Activated CD4-positive, alpha-beta T cell treated with anti-CD3 and anti-CD28 coated beads, Interleukin-2, amount 10 ng/mL, durations not matched to agents 7 days and 5 days (primary cell): ENCODE measurements around the gene RPL22. TPM values are rescaled to one million over a fixed set of nuclear protein-coding genes. Genes with fewer than 3 reads are reported as not detected.

Experiments
- CTCF ChIA-PET: fragments of 350-600 bp; sonication (Branson Sonifier 250); formaldehyde crosslinking; loops from one replicate; lab custom pipeline; 2021; ENCODE audit warnings: antibody characterized with exemption; lab: Charles Lee
- POLR2A ChIA-PET: fragments of 350-600 bp; sonication (Branson Sonifier 250); formaldehyde crosslinking; loops from one replicate; lab custom pipeline; 2021; ENCODE audit warnings: antibody characterized with exemption; lab: Charles Lee
- DNase-seq: peaks from one replicate; pipeline ENCODE4 v3.0.0-alpha.2; 2020
- H3K27ac Mint-ChIP-seq: one replicate; pipeline ENCODE4 v1.8.0; 2021; ENCODE audit warnings: mild to moderate bottlenecking, moderate library complexity, mixed read lengths
- H3K27me3 Mint-ChIP-seq: one replicate; pipeline ENCODE4 v1.8.0; 2021; ENCODE audit warnings: mixed read lengths
- H3K36me3 Mint-ChIP-seq: one replicate; pipeline ENCODE4 v1.8.0; 2021; ENCODE audit warnings: low read depth, mixed read lengths
- H3K4me1 Mint-ChIP-seq: one replicate; pipeline ENCODE4 v1.8.0; 2021; ENCODE audit warnings: mixed read lengths
- H3K4me3 Mint-ChIP-seq: one replicate; pipeline ENCODE4 v1.8.0; 2021; ENCODE audit warnings: mild to moderate bottlenecking, moderate library complexity, mixed read lengths
- H3K9me3 Mint-ChIP-seq: one replicate; pipeline ENCODE4 v1.8.0; 2021; ENCODE audit warnings: mixed read lengths
- total RNA-seq, 2 experiments: library from RNA; stranded (reverse); gene quantifications; one replicate each; pipeline ENCODE4 v1.2.3, GENCODE V29; 2021

The RPL22 gene
- total RNA-seq, 2 experiments from 2014 or later = 328 to 370 TPM

GRCh38 chr1:6241887-6242740 is 42.7 kb upstream of the RPL22 start:
- DNase-seq = no peak
- peaks cover 24% of the 10 kb centered on the region for H3K4me1 Mint-ChIP-seq
- peaks cover 55% of the 10 kb centered on the region for H3K27me3 Mint-ChIP-seq
- H3K36me3 Mint-ChIP-seq = no peaks in the 10 kb centered on the region
- POLR2A ChIA-PET = interaction anchor here (0.5 kb wide), 1 partner anchor 58 kb away, joined by 3 read pairs; no protein-coding TSS in a partner anchor
- CTCF ChIA-PET = interaction anchor here (1.4 to 1.7 kb wide), 2 partner anchors 34 to 163 kb away, joined by 3 read pairs; no protein-coding TSS in a partner anchor
- no peak overlapping the region for H3K27ac Mint-ChIP-seq
- H3K4me3 Mint-ChIP-seq = no peak overlapping the region
- H3K9me3 Mint-ChIP-seq = no peaks in the 10 kb centered on the region

- Mint-ChIP-seq H3K27me3 (peaks cover 47% of the 10 kb centered on the region), H3K27ac (no peak overlapping the region), H3K36me3 (no peaks in the 10 kb centered on the region), H3K4me3 (no peak overlapping the region), H3K4me1 (peaks cover 16% of the 10 kb centered on the region), H3K9me3 (no peaks in the 10 kb centered on the region)
- ChIA-PET CTCF (interaction anchor here (1.4 to 1.7 kb wide), 2 partner anchors 33 to 164 kb away, joined by 3 read pairs; no protein-coding TSS in a partner anchor), POLR2A (no interaction called here)
- DNase-seq = no peak
These were observed 41.9 kb upstream of the RPL22 start for GRCh38 chr1:6241107-6241886.

GRCh38 chr1:6239950-6240768 is 40.8 kb upstream of the RPL22 start:
- ChIA-PET POLR2A (interaction anchor here (0.6 to 0.7 kb wide), 2 partner anchors 206 to 233 kb away, joined by 3 to 4 read pairs; no protein-coding TSS in a partner anchor), CTCF (interaction anchor here (0.7 to 1.4 kb wide), 2 partner anchors 36 to 236 kb away, joined by 4 to 5 read pairs; no protein-coding TSS in a partner anchor)
- H3K27ac Mint-ChIP-seq = no peak overlapping the region
- peaks cover 46% of the 10 kb centered on the region for H3K27me3 Mint-ChIP-seq
- H3K4me3 Mint-ChIP-seq = no peak overlapping the region
- no peak for DNase-seq
- H3K9me3 Mint-ChIP-seq = no peaks in the 10 kb centered on the region
- H3K36me3 Mint-ChIP-seq = no peaks in the 10 kb centered on the region
- peaks cover 15% of the 10 kb centered on the region for H3K4me1 Mint-ChIP-seq

GRCh38 chr1:6239213-6239752 is 39.9 kb upstream of the RPL22 start:
- Mint-ChIP-seq H3K27ac (no peak overlapping the region), H3K36me3 (no peaks in the 10 kb centered on the region), H3K4me3 (no peak overlapping the region), H3K4me1 (peaks cover 23% of the 10 kb centered on the region), H3K27me3 (peaks cover 42% of the 10 kb centered on the region), H3K9me3 (no peaks in the 10 kb centered on the region)
- POLR2A ChIA-PET = no interaction called here
- CTCF ChIA-PET = interaction anchor here (0.7 to 5.4 kb wide), 4 partner anchors 7 to 237 kb away, joined by 3 to 43 read pairs (median 4); no protein-coding TSS in a partner anchor
- DNase-seq = no peak

- ChIA-PET POLR2A (no interaction called here), CTCF (interaction anchor here (0.6 to 5.4 kb wide), 4 partner anchors 10 to 546 kb away, joined by 3 to 43 read pairs (median 4); no protein-coding TSS in a partner anchor)
- DNase-seq = no peak
- H3K4me3 Mint-ChIP-seq = peak overlapping the region; percentile 40
- H3K27ac Mint-ChIP-seq = peak overlapping the region; percentile 64
- peaks cover 37% of the 10 kb centered on the region for H3K4me1 Mint-ChIP-seq
- H3K27me3 Mint-ChIP-seq = peaks cover 29% of the 10 kb centered on the region
- peaks cover 9% of the 10 kb centered on the region for H3K36me3 Mint-ChIP-seq
- no peaks in the 10 kb centered on the region for H3K9me3 Mint-ChIP-seq
These were observed 37.7 kb upstream of the RPL22 start for GRCh38 chr1:6237093-6237492.

- Mint-ChIP-seq H3K9me3 (no peaks in the 10 kb centered on the region), H3K36me3 (peaks cover 16% of the 10 kb centered on the region), H3K4me1 (peaks cover 30% of the 10 kb centered on the region), H3K27me3 (peaks cover 16% of the 10 kb centered on the region), H3K27ac (peak overlapping the region; percentile 83), H3K4me3 (peak overlapping the region; percentile 91)
- DNase-seq = peak; percentile 23
- CTCF ChIA-PET = interaction anchor here (1.1 to 5.4 kb wide), 2 partner anchors 11 to 147 kb away, joined by 5 to 43 read pairs; no protein-coding TSS in a partner anchor
- POLR2A ChIA-PET = interaction anchor here (0.7 to 1.0 kb wide), 2 partner anchors 114 to 367 kb away, joined by 3 read pairs; no protein-coding TSS in a partner anchor
These were observed 35.9 kb upstream of the RPL22 start for GRCh38 chr1:6235296-6235677.

GRCh38 chr1:6234502-6235295 is 35.3 kb upstream of the RPL22 start:
- no peaks in the 10 kb centered on the region for H3K9me3 Mint-ChIP-seq
- no peak for DNase-seq
- H3K27ac Mint-ChIP-seq = peak overlapping the region; percentile 83
- peaks cover 30% of the 10 kb centered on the region for H3K4me1 Mint-ChIP-seq
- peaks cover 10% of the 10 kb centered on the region for H3K27me3 Mint-ChIP-seq
- peaks cover 18% of the 10 kb centered on the region for H3K36me3 Mint-ChIP-seq
- H3K4me3 Mint-ChIP-seq = peak overlapping the region; percentile 91
- POLR2A ChIA-PET = interaction anchor here (0.7 kb wide), 1 partner anchor 114 kb away, joined by 3 read pairs; no protein-coding TSS in a partner anchor
- CTCF ChIA-PET = interaction anchor here (5.4 kb wide), 1 partner anchor 12 kb away, joined by 43 read pairs; no protein-coding TSS in a partner anchor

- Mint-ChIP-seq H3K27me3 (no peaks in the 10 kb centered on the region), H3K27ac (no peak overlapping the region), H3K36me3 (peaks cover 19% of the 10 kb centered on the region), H3K4me1 (peaks cover 26% of the 10 kb centered on the region), H3K9me3 (no peaks in the 10 kb centered on the region), H3K4me3 (no peak overlapping the region)
- ChIA-PET POLR2A (no interaction called here), CTCF (interaction anchor here (0.6 to 2.2 kb wide), 2 partner anchors 13 to 17 kb away, joined by 3 to 15 read pairs; no protein-coding TSS in a partner anchor)
- no peak for DNase-seq
These were observed 34.0 kb upstream of the RPL22 start for GRCh38 chr1:6233376-6233775.

GRCh38 chr1:6225651-6226050 is 26.3 kb upstream of the RPL22 start:
- Mint-ChIP-seq H3K27me3 (no peaks in the 10 kb centered on the region), H3K27ac (peak overlapping the region; percentile 28), H3K4me3 (no peak overlapping the region), H3K9me3 (no peaks in the 10 kb centered on the region), H3K4me1 (peaks cover 1% of the 10 kb centered on the region), H3K36me3 (peaks cover 36% of the 10 kb centered on the region)
- ChIA-PET CTCF (interaction anchor here (0.7 to 1.3 kb wide), 2 partner anchors 10 to 21 kb away, joined by 3 to 6 read pairs; partner anchors contain the start of gene ICMT), POLR2A (no interaction called here)
- DNase-seq = no peak

GRCh38 chr1:6224718-6225117 is 25.3 kb upstream of the RPL22 start:
- DNase-seq = no peak
- POLR2A ChIA-PET = no interaction called here
- CTCF ChIA-PET = interaction anchor here (0.6 to 1.6 kb wide), 3 partner anchors 14 to 120 kb away, joined by 3 read pairs; no protein-coding TSS in a partner anchor
- peaks cover 34% of the 10 kb centered on the region for H3K36me3 Mint-ChIP-seq
- H3K4me1 Mint-ChIP-seq = peaks cover 1% of the 10 kb centered on the region
- no peak overlapping the region for H3K4me3 Mint-ChIP-seq
- no peaks in the 10 kb centered on the region for H3K27me3 Mint-ChIP-seq
- H3K9me3 Mint-ChIP-seq = no peaks in the 10 kb centered on the region
- H3K27ac Mint-ChIP-seq = no peak overlapping the region

- DNase-seq = no peak
- ChIA-PET CTCF (interaction anchor here (1.0 to 1.6 kb wide), 3 partner anchors 11 to 121 kb away, joined by 3 read pairs; no protein-coding TSS in a partner anchor), POLR2A (no interaction called here)
- no peaks in the 10 kb centered on the region for H3K9me3 Mint-ChIP-seq
- H3K36me3 Mint-ChIP-seq = peaks cover 33% of the 10 kb centered on the region
- H3K27ac Mint-ChIP-seq = peak overlapping the region; percentile 9
- H3K27me3 Mint-ChIP-seq = no peaks in the 10 kb centered on the region
- peaks cover 1% of the 10 kb centered on the region for H3K4me1 Mint-ChIP-seq
- no peak overlapping the region for H3K4me3 Mint-ChIP-seq
These were observed 24.2 kb upstream of the RPL22 start for GRCh38 chr1:6223617-6224016.
